Heart left ventricle (tissue), 16 donors: ENCODE results near the gene CPNE5. TPM values are rescaled to one million over a fixed set of nuclear protein-coding genes. Genes with fewer than 3 reads are reported as not detected.

Source experiments
- ATAC-seq, 4 donors: fragments of 200-7000 bp; cut with Tn5 transposase; one replicate each; pipeline ENCODE4 v1.9.1; 2020 to 2022; ENCODE audit warnings: moderate library complexity in 4 of 4, mild to moderate bottlenecking in 3 of 4, moderate number of reproducible peaks in 1 of 4
- DNase-seq, 5 donors: peaks; one replicate each; pipeline ENCODE4 v3.0.0-alpha.2; 2020
- H3K27ac ChIP-seq, 12 donors: fragments of 200-600 bp; sonication (generic) in 4 of 12; one replicate each; pipeline versions ENCODE4 v1.5.0 to v1.8.0; 2016 to 2022; ENCODE audit warnings: mild to moderate bottlenecking in 2 of 12
- H3K27me3 ChIP-seq, 9 donors: fragments of 200-600 bp; sonication (generic) in 2 of 9; one replicate each; pipeline versions ENCODE4 v1.5.1 to v1.8.0; 2016 to 2022; ENCODE audit warnings: mild to moderate bottlenecking in 3 of 9
- H3K36me3 ChIP-seq, 9 donors: fragments of 200-600 bp; sonication (generic) in 2 of 9; one replicate each; pipeline versions ENCODE4 v1.5.0 to v1.8.0; 2018 to 2022; ENCODE audit warnings: mild to moderate bottlenecking in 2 of 9
- H3K4me1 ChIP-seq, 12 donors: fragments of 200-600 bp; sonication (generic) in 4 of 12; one replicate each; pipeline versions ENCODE4 v1.5.0 to v1.8.0; 2016 to 2022; ENCODE audit warnings: mild to moderate bottlenecking in 3 of 12
- H3K4me3 ChIP-seq, 12 donors: fragments of 200-600 bp; sonication (generic) in 4 of 12; one replicate each; pipeline versions ENCODE4 v1.5.0 to v1.8.0; 2017 to 2022; ENCODE audit warnings: mild to moderate bottlenecking in 9 of 12, moderate library complexity in 4 of 12
- H3K9me3 ChIP-seq, 12 donors: fragments of 200-600 bp; sonication (generic) in 4 of 12; one replicate each; pipeline versions ENCODE4 v1.5.0 to v1.8.0; 2016 to 2022; ENCODE audit warnings: mild to moderate bottlenecking in 1 of 12
- CTCF ChIP-seq, 12 donors: fragments of 200-600 bp; sonication (generic) in 4 of 12; IDR thresholded peaks; one replicate each; pipeline versions ENCODE4 v1.5.0 to v1.8.0; 2018 to 2022; ENCODE audit warnings: antibody characterized with exemption in 12 of 12, mild to moderate bottlenecking in 5 of 12
- POLR2A ChIP-seq, 2 donors: fragments of 450-650 bp; IDR thresholded peaks; one replicate each; pipeline ENCODE4 v1.6.1; 2017; ENCODE audit warnings: antibody characterized with exemption in 2 of 2, mild to moderate bottlenecking in 2 of 2, moderate library complexity in 2 of 2
- WGBS, 4 donors: extraction: QIAGEN DNeasy Blood & Tissue Kit in 2 of 4; methylation state at CpG; one replicate each; pipeline versions ENCODE4 v1.1.5 to v1.1.7; 2013 to 2018; 5-methylcytosine and 5-hydroxymethylcytosine counted together
- intact Hi-C, 10 donors: fragments of 100-400 bp; cut with DNase I; formaldehyde crosslinking; loops; one replicate each; pipeline versions ENCODE4 v1.11.1 to v1.14.2; 2022
- polyA plus RNA-seq, 2 donors: library from polyadenylated mRNA; stranded (reverse); fragments of 200-250 nt; gene quantifications; one replicate each; pipeline ENCODE4 v1.2.3, GENCODE V29; 2013
- total RNA-seq, 9 donors: library from RNA; depleted of rRNA in 2 of 9; stranded (reverse); fragments of >200 nt in 2 of 9; fragmentation: NEBNext Ultra II Directional in 3 of 9; extraction: Animal tissue kit (Norgen Biotek cat#: 25700) in 3 of 9; gene quantifications; one replicate each; pipeline versions ENCODE4 v1.1.0 to v1.2.4, GENCODE V29; 2016 to 2023
- donor health status: ischemic (EF 13 %, LVEDD 7.1; RV severe dilation, severe dysfunction).
- donor health status: healthy with polysubstance abuse.
- donor health status: DM: no; HTN: yes; CAD: no.
- donor health status: DM: no; HTN: no; CAD: no.
- donor health status: ischemic (EF 25% LVEDD 6.9; RV normal size, moderate dysfunction).
- donor health status: ischemic (EF 25% LVEDD 5.7; RV mildly dilated, moderate dysfunction).
- donor health status: healthy.
- donor health status: DM: yes; HTN: yes; CAD: no.
- donor health status: ischemic (EF 35%, LVEDD 5.7; RV mildly dilated, moderate dysfunction).
- donor health status: nonischemic (EF 11% LVEDD 7.7; RV severe dilation, severe dysfunction).
- donor health status: DM: yes; HTN: yes; CAD: no.
- donor health status: PGD.
- donor health status: ischemic (EF 29% LVEDD 5.4; RV normal size, mild dysfunction).
- donor health status: nonischemic (EF 23%, LVEDD 6.1; RV moderate dilation, normal function).

The CPNE5 gene
- total and polyA plus RNA-seq, 11 donors, result 4.0 to 111 (median 13.4) TPM

- Histone ChIP-seq H3K4me3 (no peak overlapping the region), H3K27me3 (no peaks in the 10 kb centered on the region), H3K27ac (peak overlapping the region in 1 of 12 donors; percentile 77), H3K36me3 (peaks cover 0 to 11% (median 0%) of the 10 kb centered on the region in 9 donors), H3K9me3 (no peaks in the 10 kb centered on the region), H3K4me1 (peaks cover 0 to 39% (median 21%) of the 10 kb centered on the region in 12 donors)
- TF ChIP-seq POLR2A (IDR thresholded peaks at IDR 0.05) (no peak), CTCF (IDR thresholded peaks at IDR 0.05) (no peak)
- ATAC-seq (no peak), DNase-seq (no peak)
- intact Hi-C loops, result no loop called here
- WGBS, 4 donors, result 95 to 97% (median 96%) methylated on average over 2 of the region's 2 CpGs
These were observed 68.1 kb downstream of the CPNE5 start for GRCh38 chr6:36771145-36771544.

GRCh38 chr6:36769676-36770499 is 69.4 kb downstream of the CPNE5 start:
- WGBS, 4 donors, result 66 to 80% (median 69%) methylated on average over 13 to 18 of the region's 18 CpGs
- Histone ChIP-seq H3K4me3 (peak overlapping the region in 1 of 12 donors; percentile 12), H3K9me3 (no peaks in the 10 kb centered on the region), H3K27me3 (no peaks in the 10 kb centered on the region), H3K4me1 (peaks cover 0 to 49% (median 30%) of the 10 kb centered on the region in 12 donors), H3K36me3 (peaks cover 0 to 11% (median 0%) of the 10 kb centered on the region in 9 donors), H3K27ac (peak overlapping the region; percentile 36 to 86 (median 75))
- intact Hi-C loops, result loop anchor here in 9 of 10 donors (2.0 to 10.0 kb wide), 9 partner anchors 81 to 445 kb away; partner anchors contain the start of gene MTCH1 (in 5 of the 9)
- DNase-seq, result peak in 1 of 5 donors; percentile 56
- TF ChIP-seq POLR2A (IDR thresholded peaks at IDR 0.05) (no peak), CTCF (IDR thresholded peaks at IDR 0.05) (no peak)
- ATAC-seq, result peak in 2 of 4 donors; percentile 3 to 14

- DNase-seq (peak in 4 of 5 donors; percentile 33 to 61 (median 46)), ATAC-seq (peak; percentile 38 to 54 (median 44))
- peak overlapping the region in 1 of 12 donors; percentile 12 for H3K4me3 ChIP-seq
- H3K36me3 ChIP-seq, result peaks cover 0 to 11% (median 0%) of the 10 kb centered on the region in 9 donors
- 26 to 49% (median 38%) methylated on average over 7 of the region's 7 CpGs for WGBS, 4 donors
- peak overlapping the region; percentile 36 to 86 (median 75) for H3K27ac ChIP-seq
- H3K27me3 ChIP-seq, result no peaks in the 10 kb centered on the region
- TF ChIP-seq CTCF (IDR thresholded peaks at IDR 0.05) (no peak), POLR2A (IDR thresholded peaks at IDR 0.05) (no peak)
- intact Hi-C loops, result loop anchor here in 9 of 10 donors (2.0 to 10.0 kb wide), 9 partner anchors 82 to 446 kb away; partner anchors contain the start of gene MTCH1 (in 5 of the 9)
- peaks cover 0 to 49% (median 30%) of the 10 kb centered on the region in 12 donors for H3K4me1 ChIP-seq
- no peaks in the 10 kb centered on the region for H3K9me3 ChIP-seq
These were observed 70.0 kb downstream of the CPNE5 start for GRCh38 chr6:36769183-36769675.

- no peak for DNase-seq
- no peak for ATAC-seq
- TF ChIP-seq CTCF (IDR thresholded peaks at IDR 0.05) (peak in 2 of 12 donors; percentile 4 to 12), POLR2A (IDR thresholded peaks at IDR 0.05) (no peak)
- WGBS, 4 donors, result 85 to 92% (median 89%) methylated on average over 10 of the region's 10 CpGs
- H3K27me3 ChIP-seq, result no peaks in the 10 kb centered on the region
- H3K36me3 ChIP-seq, result no peaks in the 10 kb centered on the region
- no peaks in the 10 kb centered on the region for H3K9me3 ChIP-seq
- H3K4me1 ChIP-seq, result peaks cover 0 to 49% (median 30%) of the 10 kb centered on the region in 12 donors
- no peak overlapping the region for H3K27ac ChIP-seq
- no peak overlapping the region for H3K4me3 ChIP-seq
- intact Hi-C loops, result loop anchor here (1.0 to 10.0 kb wide), 16 partner anchors 82 to 448 kb away; partner anchors contain the start of gene MTCH1 (in 5 of the 10)
These were observed 72.8 kb downstream of the CPNE5 start for GRCh38 chr6:36766399-36766945.
